Activated CD8-positive, alpha-beta memory T cell treated with anti-CD3 and anti-CD28 coated beads for 1 hour (primary cell): ENCODE results near the gene PIH1D2.
A peak's percentile ranks its signal among the peaks of the same experiment; 100 is the strongest.
"Not testable (repeated sequence)": the region's sequence is repeated elsewhere in the genome, so short reads cannot be mapped to it uniquely, and the experiment has no call there.

Experiments
- DNase-seq, 2 donors: peaks; one replicate each; pipeline ENCODE4 v3.0.0-alpha.2; 2020; ENCODE audit warnings: low read depth in 1 of 2; ENCODE audit errors: extremely low read depth in 1 of 2

The PIH1D2 gene, protein sequence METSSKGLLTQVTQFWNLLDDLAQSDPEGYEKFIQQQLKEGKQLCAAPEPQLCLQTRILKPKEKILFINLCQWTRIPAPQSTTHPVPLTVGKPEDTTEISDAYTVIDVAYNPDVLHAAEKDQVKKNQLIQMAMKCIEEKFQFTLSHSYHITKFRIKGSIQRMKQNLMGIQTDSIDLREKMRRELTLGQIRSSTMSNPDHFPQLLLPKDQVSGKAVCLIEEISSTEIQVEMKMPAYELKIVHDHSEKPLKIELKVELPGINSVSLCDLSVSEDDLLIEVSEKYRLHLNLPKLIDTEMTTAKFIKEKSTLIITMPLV

DNA sequence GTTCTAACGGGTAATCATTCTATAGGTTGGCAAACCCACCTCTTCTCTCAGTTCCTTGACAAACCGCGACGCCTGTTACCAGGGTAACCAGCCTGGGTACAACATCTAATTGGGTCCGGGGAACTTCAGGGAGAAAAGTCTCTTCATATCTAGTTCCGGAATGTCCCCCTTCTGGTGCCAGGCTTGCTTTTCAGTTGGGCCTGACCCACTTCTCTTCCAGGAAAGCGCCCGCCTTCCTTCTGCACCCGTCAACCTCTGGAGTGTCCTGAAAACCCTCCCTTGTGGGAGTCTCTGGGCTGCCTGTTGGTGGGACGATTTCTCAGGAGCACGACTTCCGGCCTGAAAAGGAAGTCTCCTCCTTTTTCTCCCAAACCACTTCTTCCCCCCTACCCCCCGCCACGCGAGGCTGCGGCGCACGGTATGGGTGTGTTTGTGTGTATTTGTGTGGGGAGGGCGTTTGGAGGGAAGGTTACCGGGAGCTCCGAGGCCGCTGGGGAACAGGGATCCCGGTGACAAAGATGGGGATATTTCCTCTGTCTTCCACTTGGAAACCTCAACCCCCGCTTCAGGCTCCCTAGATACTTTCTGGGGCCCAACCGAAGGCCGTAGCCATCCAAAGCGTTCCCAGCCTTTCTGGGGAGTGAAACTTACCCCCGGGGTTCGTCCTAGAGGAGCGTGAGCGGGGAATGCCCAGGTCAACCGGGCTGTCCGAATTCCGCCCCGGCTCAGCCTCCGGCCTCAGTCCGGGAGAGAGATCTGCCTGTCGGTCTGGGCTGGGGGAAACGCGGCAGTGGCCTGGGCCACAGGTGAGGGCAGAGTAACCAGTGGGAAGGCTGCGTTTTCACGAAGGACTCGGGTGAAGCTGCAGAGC lies at the start of gene PIH1D2, which contains the start of gene NKAPD1:
PIH1D2 (minus strand) TSS at position 77 of the 871 bp plus-strand sequence. CDS start 843 bp downstream, outside the sequence.
NKAPD1 (plus strand) TSS at position 359 of the 871 bp plus-strand sequence. CDS start 1,276 bp downstream, outside the sequence.
- peak; percentile 62 to 63 for DNase-seq

DNA sequence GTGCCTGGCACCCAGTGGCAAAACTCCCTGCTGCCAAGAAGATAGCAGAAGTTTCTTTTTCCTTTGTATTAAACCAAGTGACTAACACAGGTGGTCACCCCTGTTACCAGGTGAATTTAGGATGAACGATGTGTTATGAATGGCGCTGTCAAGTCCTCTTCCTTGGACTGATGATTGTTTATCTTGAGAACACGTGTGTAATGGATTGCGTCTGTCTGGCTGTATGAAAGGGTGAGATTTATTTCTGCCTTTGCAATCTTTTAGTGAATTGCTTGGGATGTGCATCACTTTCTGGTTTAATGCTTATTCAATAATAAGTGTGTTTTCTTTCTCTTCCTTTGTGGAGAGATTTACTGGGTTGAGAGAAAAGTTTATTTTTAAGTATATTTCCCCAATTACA lies 49.3 kb upstream of the PIH1D2 start:
- DNase-seq: no peak

DNA sequence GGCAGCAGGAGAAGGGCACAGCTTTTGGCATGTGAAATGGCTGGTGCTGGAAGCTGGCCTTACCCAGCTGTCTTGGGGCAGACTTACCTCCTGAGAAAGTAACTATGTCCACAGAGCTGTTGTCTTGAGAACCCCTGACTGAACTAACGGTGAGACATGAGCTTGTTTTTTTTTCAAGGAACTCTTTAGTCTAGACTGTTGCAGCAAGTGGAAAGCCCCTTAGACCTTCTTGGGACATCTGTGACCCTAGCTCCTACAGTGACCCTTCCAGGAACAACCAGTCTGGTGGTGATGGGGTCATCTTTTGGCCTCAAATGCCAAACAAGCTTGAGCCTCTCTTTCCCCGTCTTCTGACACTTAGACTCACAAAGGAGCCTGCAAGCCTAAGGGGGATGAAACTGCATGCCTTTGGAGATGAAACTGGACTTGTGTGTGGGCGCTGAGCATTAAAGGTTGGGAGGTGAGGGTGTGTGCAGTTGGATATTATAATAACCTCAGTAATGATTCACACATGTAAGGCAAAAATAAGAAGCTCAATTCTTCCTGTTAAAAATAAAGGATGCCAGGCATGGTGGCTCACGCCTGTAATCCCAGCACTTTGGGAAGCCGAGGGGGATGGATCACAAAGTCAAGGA lies 48.3 kb upstream of the PIH1D2 start:
- DNase-seq: no peak

DNA sequence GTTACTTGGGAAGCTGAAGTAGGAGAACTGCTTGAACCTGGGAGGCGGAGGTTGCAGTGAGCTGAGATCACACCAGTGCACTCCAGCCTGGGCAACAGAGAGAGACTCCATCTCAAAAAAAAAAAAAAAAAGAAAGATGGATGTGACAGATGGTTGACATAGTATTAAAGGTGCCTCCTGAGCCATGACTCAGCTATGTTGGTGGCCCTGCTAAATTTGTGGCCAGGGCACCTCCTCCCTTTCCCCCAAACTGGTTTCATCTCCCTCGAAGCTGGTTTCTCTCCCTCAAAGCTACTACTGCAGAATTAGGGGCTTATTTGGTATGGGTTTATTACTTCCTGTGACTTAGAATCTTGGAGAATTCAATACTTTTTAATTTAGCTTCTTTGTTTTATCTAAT lies 44.4 kb upstream of the PIH1D2 start:
- DNase-seq: no peak

DNA sequence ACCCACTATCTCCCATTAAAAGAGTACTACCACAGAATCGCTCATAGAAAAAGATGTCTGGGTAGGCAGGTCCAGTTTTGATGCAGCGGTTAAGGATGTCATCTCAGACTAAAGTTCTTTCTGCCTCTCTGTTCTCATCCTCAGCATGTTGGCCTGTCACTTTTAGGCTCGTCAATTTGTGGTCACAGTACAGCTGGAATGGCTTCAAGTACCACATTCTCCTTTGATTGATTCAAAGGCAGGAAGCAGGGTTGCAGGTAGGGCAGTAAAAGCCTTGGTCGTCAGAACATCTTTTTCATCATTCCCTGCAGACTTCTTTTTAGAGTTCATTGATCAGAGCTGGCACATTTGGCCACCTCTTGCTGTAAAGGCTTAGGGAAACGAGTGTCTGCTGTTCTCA lies 41.6 kb upstream of the PIH1D2 start:
- DNase-seq: no peak

DNA sequence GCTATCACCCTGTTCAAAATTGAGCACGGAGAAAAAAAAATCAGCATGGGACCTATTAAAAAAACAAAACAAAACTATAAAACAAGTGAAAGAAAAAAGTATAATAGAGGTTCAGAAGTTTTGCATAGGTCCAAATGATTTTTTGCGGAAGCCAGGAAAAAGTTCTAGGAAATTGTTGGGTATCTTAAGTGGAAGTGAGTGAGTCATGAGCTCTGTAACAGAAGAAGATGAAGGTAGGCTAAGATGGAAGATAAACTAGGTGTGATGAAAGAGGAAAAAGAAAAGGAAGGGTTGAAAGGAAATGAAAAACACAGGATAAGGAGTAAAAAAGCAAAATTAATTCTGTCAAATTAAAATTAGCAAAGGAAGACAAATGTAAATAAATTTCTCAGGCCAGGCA lies 40.6 kb upstream of the PIH1D2 start:
- DNase-seq: no peak

DNA sequence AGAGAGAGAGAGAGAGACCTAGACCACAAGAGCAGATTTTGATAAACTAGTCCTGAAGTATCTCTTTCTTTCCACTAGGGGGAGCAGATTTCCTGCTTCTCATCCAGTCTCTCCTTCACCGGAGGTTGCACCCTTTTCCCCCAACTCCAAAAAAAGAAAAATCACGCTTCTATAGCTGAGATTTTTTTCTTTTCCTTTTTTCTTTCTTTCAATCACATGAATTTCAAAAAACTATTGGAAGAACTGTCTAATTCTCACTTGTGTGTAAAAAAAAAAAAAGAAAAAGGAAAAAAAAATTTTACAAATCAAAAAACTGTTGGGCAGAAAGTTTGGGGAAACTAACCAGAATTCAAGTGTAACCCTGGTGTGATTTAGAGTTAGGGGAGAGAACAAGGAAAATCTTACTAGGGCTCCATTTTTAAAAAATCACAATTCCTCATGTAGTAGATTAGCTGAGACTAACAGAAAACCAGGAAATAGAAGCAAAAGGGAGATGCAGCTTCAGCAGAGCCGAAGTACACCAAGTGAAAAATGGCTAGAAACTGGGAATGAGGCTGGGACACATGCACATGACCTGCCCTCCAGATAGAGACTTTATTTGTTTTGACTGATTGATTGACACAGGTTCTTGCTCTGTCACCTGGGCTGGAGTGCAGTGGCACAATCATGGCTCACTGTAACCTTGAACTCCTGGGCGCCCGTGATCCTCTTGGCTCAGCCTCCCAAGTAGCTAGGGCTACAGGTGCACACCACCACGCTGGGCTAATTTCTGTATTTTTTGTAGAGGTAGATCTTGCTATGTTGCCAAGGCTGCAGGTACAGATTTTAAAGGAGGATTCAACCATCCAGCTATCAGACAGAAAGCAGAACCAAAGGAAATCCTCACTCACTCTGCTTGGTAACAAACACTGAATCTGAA lies 40.0 kb upstream of the PIH1D2 start:
- no peak for DNase-seq

DNA sequence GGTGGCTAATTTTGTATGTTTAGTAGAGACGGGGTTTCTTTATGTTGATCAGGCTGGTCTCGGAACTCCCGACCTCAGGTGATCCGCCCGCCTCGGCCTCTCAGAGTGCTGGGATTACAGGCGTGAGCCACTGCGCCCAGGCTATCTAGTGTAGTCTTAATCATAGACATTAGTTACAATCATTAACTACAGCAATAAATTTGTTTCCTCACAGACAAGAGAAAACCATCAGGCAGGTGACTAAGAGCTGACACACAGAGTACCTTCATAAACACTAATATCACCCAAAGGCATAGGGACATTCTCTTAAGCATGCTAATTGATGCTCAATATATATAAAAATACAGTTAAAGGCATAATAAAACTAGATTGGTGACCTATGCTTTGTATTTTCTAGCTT lies 32.3 kb upstream of the PIH1D2 start:
- DNase-seq: no peak

DNA sequence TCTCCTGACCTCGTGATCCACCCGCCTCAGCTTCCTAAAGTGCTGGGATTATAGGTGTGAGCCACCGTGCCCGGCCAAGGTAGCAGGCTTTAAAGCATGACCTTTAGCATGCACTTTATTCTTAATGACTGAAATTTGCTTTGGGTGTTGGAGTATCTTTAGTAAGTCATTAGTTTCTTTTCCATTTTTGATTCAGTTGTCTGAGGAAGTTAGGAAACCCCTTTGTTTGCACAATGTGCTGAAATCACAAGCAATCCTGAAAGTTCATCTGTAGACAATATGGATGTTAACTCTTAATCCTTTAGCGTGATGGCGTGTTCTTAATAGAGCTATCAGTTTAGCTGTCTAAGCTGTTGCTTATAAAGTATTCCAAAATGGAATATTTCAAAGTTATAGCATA lies 29.6 kb upstream of the PIH1D2 start:
- DNase-seq: no peak

DNA sequence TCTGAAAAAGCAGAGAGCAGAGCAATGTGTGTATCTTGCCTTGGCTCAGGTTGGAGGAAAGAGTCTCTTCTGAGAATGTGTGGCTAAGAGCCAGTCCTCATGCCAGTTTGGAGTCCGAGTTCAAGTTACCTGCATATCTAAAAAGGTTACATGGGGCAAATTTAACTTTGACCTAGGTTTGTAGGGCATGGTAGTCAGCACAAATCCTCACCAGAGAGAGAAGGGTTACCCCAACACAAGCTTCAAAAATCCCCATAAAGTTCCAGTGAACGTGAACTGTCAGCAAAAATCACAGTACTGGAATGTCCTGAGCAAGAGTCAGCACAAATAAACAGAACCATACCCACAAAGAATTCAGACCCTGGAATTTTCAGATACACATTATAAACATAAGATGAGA lies 26.6 kb upstream of the PIH1D2 start:
- no peak for DNase-seq

DNA sequence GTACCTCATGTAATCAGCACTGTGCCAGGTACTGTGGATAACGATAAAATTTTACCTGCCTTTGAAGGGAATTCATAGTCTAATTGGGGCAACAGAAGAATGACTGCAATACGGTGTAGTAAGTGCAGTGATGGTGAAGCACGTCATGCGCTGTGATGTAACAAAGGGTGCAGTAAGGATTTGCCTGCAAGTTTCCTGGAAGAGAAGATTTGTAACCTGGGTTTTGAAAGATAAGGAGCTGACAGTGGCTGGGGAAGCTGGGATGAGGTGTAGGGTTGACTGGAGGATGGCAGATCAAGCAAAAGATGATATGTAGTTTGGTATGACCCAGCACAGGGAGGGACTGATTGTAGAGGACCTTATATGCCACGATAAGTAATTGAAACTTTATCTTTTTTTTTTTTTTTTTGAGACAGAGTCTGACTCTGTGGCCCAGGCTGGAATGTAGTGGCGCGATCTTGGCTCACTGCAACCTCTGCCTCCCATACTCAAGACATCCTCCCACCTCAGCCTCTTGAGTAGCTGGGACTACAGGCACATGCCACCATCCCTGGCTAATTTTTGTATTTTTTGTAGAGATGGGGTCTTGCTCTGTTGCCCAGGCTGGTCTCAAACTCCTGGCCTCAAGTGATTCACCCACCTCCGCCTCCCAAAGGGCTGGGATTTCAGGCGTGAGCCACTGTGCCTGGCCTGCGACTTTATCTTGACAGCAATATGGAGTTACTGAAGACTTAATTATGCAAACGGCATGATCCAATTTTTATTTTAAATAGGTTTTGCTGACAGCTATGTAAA lies 24.1 kb upstream of the PIH1D2 start:
- no peak for DNase-seq

DNA sequence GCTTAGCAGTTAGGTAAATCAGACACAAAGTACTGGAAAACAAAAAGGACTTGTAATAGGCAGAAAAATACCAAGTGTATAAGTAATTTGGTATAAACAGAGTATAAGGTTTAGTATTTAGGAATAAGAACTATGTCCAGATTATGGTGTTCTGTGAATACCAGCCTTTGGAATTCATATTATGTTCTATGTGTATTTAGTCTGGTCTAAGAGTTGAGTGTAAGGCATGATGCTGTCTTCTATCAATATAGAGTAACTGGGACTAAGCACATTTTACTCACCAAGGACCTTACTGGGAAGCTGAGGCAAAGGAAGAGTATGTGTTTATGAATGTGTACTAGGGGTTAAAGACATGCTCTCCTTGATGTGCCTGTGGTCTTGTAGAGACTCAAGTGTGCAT lies 22.4 kb upstream of the PIH1D2 start:
- no peak for DNase-seq

DNA sequence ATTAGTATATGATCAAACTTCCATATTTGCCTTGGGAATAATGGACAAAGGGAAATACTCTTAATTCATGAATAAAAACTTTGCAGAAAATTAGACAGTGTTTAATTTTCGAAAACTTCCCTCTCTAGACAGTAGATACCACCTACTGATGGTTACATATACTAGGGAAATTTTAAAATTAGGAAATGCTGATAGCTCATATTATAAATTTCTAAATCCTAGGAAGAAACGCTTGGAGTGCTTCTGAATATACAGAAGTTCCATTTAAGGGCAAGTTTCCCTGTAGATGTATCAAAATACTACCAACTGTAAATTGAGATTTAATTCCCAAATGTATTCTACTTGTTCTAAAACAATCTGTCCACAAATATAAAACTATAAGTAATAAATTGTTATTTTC lies 21.5 kb upstream of the PIH1D2 start:
- not testable (repeated sequence) for DNase-seq

DNA sequence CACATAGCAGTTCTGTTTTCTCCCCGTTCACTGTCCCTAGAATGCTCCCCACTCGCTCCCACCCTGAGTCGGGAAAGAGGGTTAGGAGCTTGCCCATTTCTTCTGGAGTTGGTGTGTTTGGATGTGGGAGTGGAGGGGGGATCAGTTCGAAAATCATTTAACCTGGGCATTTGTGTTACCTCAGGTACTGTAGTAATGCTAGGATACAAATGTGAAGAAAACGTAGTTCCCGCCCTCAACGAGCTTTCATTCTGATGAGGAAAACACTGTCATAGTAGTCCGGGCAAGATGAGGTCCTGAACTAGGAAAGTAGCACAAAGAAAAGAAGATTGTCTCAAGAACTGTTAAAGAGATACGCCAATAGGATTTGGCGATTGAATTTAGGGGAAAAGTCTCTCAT lies 13.4 kb upstream of the PIH1D2 start:
- DNase-seq: no peak

DNA sequence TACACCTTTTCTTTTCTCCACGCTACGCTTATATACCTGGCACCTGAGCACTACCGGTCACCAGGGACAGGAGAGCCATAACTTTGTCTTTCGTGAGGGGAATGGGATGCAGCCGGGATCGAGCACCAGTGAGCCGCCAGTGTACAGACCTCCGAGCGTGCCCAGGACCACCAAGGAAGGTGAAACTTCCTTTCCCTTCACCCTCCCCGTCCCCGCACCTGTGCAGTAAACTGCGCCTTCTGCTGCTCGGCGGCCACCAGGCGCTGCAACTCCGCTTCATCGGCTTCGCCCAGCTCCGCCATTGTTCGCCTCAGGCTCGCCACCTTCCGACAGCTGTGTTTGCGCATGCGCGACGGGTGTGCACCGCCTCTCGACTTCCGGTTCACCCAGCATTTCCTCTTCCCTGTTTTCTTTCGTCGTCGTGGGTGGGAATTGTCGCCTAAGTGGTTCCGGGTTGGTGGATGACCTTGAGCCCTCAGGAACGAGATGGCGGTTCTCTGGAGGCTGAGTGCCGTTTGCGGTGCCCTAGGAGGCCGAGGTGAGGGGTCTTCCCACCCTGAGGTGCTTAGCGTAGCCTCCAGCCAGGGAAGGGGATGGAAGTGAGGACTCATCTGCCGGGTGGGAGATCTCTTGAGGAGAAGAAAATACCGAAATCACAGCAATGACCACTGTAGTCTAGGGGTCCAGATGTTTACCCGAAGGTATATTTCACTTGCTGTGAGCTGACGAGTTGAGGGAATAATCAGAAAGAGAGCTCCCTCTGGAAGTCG lies 12.8 kb upstream of the PIH1D2 start, which contains the start of the genes SDHD and TIMM8B:
SDHD (plus strand) TSS at position 452 of the 770 bp plus-strand sequence; CDS start at position 487, 35 bp downstream.
TIMM8B (minus strand) TSS at position 335 of the 770 bp plus-strand sequence; CDS start at position 302, 33 bp downstream.
- DNase-seq: peak; percentile 89 to 94

DNA sequence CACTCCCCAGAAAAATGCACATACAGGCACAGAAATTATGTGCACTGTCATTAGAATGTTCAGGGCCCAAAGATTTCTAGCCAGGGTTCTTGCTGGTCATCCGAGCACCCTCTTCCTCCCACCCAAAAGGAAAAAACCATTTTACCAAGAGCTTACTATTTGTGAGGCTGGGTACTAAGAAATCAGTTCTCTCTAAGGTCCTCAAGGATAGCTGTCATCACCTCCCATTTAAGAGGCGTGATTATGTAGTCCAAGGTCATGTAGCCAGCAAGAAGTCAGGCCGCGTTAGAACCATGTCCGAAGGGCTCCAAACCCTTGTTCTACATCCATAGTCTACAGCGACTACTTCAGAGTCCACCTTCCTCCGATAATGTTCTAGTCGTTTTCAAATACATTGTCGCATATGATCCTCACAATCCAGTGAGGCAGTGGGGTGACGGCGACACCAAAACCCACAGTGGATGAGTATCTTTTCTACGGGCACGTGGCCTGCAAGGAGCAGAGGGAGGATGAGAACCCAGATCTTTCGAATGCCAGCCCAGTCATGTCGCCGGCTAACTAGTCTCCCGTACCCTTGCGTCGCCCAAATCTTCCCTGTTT lies 12.1 kb upstream of the PIH1D2 start:
- no peak for DNase-seq

DNA sequence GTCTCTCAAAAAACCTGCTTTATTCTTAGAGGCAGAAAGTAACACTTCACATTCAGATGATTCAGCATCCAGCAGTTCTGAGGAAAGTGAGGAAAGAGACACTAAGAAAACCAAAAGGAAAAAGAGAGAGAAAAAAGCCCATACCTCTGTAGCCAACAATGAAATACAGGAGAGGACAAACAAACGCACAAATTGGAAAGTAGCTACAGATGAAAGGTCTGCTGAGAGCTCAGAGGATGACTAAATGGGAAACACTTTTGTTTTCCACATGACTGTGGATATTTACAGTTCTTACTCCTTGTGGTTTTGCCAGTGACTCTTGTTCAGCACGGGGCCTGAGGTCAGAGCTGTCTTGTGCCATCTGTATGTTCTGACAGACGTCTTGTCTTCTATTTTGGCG lies 8.9 kb upstream of the PIH1D2 start:
- no peak for DNase-seq

DNA sequence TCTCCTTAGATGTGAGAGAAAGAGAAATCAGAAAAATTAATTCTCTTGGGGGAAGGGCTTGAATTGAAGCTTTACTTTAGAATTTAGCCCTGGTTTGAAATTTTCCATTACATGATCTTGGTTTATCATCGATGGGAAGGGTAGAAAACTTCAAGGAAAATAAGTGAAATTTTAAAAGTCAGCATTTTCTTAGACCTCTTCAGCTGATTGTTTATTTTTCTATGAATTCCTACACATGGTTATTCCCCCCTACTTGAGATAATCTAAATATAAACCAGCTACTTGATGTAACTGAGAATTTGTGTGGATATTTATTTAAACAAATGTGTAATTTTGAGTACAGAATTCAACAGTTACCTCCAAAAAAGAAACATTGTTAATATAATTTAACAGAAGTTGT lies 10.9 kb downstream of the PIH1D2 start:
- DNase-seq: no peak
